ENCODE measurements around the gene WDR37.

DNA sequence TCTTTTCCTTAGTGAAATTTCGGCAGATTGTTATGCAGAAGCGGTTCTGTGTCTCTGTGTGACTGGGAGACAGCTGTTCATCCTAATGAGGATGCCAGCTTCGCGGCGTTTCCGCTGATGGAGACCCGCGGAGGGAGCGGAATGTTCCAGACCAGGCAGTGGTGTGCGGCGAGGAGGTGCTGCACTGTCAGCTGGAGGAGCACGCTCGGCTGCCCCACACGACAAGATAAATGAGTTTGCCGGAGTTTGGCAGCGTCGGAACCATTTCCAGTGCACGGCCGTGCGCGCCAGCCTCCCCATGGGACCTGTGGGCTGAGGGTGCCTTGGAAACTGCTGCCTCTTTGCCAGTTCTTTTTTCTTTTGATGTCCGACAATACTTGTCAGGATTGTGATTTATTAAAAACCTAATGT is 64.6 kb downstream of the WDR37 start:
- TF ChIP-seq YY1 (IDR thresholded peaks at IDR 0.05; ENCODE audit: insufficient read depth, insufficient read length) (no peak), ZNF274 (IDR thresholded peaks at IDR 0.05; ENCODE audit: low read depth, low read length) (no peak), SUZ12 (IDR thresholded peaks at IDR 0.05; ENCODE audit: extremely low read depth, insufficient read depth, insufficient read length) (no peak)

Measured in NT2/D1 (cell line).